Activated CD8-positive, alpha-beta memory T cell treated with anti-CD3 and anti-CD28 coated beads, Interleukin-2, amount 50 U/mL, for 4 hours (primary cell): ENCODE results near the gene XBP1.
"Not testable (repeated sequence)": the region's sequence is repeated elsewhere in the genome, so short reads cannot be mapped to it uniquely, and the experiment has no call there.

Experiments used
- DNase-seq: peaks from one replicate; pipeline ENCODE4 v3.0.0-alpha.2; 2020

Gene XBP1

DNA sequence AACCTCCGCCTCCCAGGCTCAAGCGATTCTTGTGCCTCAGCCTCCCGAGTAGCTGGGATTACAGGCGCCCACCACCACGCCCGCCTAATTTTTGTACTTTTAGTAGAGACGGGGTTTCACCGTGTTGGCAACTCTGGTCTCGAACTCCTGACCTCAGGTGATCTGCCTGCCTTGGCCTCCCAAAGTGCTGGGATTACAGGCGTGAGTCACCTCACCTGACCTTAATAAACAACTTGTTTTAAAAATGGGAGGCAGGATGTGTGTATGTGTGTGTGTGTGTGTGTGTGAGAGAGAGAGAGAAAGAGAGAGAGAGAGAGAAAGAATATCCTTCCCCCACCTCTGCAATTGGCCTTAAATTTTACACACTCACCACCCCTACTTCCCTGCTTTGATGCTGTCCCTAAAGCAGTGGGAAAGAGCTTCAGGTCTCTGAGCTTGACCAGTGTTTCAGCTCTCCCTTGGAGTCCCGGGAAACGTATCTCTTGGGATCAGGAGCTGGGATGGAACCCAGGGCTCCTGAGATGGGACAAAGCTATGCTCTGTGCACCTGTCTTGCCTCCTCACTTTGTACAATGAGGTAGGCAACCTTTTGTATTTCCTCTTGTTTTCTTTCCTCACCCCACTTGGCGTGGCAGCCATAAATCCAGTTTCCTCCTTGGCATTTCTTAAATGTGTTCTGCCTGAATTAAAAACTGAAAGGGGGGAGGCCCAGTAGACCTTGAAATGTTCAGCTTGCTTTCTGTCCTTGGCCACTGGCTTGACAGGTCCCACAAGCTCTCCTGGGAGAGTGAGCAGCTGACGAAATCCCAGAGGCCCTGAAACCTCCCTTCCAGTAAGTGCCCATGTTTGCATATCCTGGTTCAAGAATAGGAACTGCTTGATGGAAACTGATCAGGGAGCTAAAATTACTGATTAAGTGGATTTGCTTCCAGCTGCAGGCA is 17.8 kb upstream of the XBP1 start:
- DNase-seq, result no peak

DNA sequence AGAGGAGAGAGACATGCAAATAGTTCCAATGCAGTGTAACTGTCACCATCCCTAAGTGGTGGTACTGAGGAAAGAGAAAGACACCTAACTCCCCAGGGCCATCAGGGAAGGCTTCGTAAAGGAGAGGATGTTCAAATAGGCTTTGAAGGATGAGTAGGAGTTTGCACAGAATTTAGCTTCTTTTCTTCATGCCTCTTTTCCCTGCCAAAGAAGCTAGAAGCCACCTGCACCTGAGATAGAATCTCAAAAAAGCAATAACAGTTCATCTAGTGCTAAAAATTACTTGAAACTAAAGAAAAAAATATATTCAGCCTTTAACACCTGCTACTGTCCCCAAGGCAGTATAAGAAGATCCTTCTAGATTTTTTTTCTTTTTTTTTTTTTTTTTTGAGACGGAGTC is 16.7 kb upstream of the XBP1 start:
- DNase-seq, result no peak

DNA sequence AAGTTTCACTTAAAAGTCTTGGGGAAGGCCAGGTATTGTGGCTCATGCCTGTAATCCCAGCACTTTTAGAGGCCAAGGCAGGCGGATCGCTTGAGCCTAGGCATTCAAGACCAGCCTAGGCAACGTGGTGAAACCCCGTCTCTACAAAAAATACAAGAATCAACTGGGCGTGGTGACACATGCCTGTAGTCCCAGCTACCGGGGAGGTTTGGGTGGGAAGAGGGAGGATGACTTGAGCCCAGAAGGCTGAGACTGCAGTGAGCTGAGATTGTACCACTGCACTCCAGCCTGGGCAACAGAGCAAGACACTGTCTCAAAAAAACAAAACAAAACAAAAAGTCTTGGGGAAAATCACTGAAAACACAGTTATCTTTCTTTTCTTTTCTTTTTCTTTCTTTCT is 15.4 kb upstream of the XBP1 start:
- DNase-seq, result no peak

DNA sequence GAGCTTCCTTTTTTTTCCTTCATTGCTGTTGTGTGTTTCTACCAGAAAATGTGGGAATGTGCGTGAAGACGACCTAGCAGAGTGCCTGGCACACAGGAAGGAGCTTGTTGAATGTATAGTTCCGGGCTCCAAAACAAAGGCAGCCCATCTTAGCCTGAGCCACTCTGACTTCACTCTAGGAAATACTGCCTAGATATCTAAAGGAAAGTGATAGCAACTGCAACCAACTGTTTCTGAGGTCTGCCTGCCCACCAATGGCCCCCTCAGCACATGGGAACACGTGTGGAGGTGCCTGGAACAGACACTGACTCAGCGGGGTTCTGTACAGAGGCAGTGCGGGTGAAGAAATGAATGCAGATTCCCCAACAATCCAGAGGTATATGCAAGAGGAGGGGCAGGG is 14.7 kb upstream of the XBP1 start:
- no peak for DNase-seq

DNA sequence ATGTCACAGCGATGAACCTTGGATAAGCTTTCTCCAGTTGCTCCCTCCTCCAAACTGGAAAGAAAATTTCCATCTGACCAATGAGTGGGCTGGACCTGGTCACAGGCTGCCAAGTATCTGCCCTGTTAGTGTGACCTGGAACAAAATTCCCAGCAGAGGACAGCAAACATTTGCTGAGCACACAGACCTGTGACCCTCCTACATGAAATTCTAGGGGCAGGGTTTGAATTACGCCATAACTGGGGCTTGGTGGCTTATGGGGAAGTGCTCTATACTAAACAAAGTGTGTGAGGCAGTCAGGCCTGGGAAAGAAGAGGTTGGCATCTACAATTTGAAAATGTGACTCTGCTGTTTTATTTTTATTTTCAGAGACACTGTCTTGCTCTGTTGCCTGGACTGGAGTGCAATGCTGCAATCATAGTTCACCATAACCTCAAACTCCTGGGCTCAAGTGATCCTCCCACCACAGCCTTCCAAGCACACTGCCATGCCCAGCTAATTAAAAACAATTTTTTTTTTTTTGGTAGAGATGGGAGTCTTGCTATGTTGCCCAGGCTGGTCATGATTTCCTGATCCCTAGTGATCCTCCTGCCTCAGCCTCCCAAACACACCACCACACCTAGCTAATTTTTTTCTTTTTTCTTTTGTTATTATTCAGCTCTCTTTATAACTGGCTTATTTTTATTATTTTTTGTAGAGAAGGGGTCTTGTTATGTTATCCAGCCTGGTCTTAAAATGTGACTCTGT is 13.6 kb upstream of the XBP1 start:
- DNase-seq, result no peak

DNA sequence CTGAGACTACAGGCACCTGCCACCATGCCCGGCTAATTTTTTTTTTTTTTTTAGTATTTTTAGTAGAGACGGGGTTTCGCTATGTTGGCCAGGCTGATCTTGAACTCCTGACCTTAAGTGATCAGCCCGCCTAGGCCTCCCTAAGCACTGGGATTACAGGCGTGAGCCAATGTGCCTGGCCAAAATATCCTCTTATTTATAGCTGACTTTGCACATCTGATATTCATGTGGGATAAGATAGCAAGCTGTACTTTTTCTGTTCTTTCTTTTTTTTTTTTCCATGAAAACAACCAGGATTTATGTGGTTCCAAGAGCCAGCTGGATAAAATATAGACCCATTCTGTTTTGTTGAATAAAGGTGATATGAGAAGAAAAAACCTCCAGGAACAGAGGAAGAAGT is 12.1 kb upstream of the XBP1 start:
- DNase-seq, result no peak

DNA sequence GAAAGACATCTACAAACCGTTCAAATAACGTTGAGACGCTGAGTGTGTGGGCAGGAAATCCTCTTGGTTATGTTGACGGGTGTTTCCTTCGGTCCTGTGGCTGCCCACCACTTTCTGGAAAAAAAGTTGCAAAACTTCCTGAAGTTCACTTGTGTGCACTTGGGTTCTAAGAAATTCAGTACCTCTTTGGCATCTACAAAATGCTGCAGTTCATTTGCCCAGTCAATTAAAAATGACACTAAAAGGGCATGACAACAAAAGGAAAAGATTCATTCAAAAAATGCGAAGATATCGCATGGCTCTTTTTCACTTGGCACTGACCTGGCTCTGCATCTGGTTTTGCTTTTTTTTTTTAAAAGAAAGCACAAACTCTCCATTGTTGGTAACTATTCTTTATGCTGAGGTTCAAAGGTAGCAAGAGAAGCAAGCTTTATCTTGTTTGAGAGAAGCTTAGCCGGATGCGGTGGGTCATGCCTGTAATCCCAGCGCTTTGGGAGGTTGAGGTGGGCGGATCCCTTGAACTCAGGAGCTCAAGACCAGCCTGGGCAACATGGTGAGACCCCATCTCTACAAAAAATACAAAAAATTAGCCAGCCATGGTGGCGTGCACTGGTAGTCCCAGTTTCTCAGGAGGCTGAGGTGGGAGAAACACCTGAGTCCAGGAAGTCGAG is 10.6 kb upstream of the XBP1 start:
- no peak for DNase-seq

DNA sequence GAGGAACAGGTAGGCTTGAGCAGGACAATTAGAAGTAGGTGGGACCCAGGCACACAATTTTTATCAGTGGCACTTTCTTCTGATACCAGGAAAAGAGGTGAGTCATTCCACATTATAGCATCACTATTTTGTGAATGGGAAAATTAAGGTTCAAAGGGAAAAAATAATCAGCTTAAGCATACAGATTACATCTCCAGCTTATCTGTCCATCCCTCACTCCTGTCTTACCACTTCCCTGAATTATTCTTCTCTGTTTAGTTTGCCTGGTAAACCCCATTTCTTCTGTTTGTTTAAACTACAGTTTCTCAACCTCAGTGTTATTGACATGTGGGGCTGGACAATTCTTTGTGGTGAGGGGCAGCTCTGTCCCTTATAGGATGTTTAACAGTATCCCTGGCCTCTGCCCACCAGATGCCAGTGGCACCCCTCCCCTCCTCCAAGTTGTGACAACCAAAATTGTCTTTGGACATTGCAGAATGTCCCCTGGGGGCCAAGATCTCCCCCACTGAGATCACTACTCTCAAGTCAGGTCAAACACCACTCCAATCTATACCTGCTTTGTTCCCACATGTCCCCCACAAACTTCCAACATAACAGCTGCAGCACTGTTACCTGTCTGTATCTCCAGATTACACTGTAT is 8.5 kb upstream of the XBP1 start:
- DNase-seq, result no peak

DNA sequence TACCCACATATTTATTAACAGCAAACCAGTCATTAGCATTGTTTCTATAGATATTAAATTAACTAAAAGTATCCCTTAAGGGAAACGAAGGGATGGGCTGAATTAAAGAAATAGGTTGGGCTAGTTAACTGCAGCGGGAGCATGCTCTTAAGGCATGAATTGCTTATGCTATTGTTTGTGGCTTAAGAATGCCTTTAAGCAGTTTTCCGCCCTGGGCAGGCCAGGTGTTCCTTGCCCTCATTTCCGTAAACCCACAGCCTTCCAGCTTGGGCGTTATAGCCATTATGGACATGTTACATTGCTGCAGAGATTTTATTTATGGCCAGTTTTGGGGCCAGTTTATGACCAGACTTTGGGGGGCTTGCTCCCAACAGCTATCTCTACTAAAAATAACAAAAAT is 5.1 kb upstream of the XBP1 start:
- DNase-seq, result not testable (repeated sequence)

DNA sequence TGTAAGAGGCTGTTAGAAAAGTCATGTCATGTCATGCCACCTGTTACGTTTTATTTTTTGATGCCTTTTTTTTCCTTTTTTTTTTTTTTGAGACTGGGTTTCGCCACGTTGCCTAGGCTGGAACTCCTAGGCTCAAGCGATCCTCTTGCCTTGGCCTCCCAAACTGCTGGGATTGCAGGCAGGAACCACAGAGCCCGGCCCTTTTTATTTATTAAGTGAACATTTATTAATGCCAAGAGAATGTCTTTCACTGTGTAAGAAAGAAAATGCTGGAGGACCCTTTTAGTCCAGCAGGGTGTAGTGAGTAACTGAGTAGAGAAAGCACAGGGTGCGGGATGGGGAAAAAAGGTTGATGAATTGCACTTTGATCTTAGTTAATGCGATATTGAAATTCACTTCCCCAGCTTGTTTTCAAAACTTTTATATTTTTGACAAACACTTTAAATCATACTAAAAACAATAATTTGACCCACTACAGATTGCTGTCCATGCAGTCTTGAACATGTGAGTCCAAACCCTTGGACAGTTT is 2.3 kb upstream of the XBP1 start:
- no peak for DNase-seq

DNA sequence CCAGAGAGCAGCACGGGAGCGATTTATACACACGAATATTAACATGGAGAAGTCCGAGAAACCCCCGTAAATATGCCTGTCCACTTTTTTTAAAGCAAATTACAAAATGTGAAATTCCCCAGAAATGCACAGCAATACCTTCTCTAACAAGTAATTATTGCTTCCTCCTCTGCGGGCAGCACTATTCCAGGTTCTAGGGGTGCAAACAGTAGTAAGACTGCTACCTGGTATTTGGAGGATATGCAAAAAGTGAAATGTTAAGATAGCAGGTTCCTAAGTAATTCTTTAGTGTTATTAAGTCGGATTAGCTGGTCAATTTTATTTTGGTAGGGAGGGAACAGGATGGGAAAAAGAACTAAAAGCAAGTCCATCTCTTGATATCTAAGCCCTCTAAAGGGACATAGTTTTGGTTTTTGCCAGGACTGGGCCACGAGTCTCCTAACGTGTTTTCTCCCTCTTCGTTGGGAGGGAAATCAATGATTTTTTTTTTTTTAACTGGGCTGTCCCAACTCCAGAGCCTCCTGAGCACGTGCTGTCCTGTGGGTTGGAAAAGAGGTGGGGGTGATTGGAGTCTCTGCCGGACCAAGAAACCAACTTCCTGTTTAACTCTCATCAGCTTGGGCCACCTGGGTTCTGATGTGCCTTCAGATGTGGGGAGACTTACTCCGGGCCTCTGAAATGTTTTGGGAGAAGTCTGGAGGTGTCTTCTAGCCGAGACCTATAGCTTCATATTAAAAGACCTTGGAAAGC is 1.7 kb upstream of the XBP1 start:
- DNase-seq, result no peak

DNA sequence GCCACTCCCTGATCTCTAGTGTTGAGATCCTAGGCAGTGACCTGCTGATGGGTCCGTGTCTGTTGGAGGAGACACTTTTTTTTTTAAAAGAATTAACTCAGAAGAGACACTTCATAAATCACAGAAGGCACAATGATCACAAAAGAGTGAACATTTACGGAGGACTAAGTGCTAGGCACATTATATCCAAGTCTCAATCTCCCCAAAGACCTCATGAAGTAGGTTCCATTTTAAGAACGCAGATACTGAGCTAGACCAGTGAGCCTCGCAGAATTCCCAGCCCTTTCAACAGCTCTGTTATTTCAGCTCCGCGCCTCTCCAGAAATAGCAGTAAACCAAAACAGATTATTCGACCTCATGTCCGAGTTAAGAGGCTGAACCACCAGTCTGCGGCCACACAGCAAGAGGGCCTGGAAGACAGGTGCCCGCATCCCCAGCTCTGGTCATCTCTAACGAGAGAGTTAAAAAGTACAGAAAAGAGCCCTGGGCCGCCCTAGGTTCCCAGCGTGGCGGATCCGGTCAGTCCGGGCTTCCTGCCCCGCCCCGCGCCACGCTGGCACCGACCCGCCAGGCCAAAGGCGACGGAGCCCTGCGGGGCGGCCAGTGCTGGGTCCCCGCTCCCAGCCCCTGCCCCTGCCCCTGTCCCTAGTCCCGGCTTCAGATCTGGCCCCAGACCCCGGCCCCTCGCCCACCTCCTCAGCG is 612 bp downstream of the XBP1 start:
- no peak for DNase-seq

DNA sequence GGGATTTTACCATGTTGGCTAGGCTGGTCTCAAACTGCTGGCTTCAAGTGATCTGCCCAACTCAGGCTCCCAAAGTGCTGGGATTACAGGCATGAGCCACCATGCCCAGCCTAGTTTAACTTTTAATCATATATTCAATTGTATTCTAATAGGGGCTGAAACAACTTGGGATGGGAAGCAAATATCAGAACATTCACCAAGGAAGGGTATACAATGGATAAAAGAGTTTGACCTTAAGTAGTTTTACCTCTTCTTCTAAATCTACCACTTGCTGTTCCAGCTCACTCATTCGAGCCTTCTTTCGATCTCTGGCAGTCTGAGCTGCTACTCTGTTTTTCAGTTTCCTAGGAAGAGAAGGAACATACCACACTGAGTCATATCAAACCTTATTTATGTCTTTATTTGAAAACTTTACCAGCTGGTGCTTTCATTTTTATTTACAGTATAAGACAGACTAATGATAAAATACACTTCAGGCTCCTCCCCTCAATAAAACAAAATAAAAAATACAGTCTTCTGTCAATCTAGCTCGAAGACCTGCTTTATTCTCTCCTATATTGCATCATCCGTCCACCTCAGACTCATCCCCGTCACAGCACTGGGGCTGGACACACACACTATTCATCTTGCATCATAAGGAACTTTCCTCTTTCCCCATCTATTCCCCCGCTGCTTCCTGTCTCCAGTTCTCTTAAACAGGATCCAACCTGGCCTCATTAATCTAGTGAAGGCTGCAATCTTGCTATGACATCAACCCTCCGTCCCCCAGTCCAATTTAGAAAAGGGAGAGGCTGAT is 1.4 kb downstream of the XBP1 start:
- DNase-seq, result no peak

DNA sequence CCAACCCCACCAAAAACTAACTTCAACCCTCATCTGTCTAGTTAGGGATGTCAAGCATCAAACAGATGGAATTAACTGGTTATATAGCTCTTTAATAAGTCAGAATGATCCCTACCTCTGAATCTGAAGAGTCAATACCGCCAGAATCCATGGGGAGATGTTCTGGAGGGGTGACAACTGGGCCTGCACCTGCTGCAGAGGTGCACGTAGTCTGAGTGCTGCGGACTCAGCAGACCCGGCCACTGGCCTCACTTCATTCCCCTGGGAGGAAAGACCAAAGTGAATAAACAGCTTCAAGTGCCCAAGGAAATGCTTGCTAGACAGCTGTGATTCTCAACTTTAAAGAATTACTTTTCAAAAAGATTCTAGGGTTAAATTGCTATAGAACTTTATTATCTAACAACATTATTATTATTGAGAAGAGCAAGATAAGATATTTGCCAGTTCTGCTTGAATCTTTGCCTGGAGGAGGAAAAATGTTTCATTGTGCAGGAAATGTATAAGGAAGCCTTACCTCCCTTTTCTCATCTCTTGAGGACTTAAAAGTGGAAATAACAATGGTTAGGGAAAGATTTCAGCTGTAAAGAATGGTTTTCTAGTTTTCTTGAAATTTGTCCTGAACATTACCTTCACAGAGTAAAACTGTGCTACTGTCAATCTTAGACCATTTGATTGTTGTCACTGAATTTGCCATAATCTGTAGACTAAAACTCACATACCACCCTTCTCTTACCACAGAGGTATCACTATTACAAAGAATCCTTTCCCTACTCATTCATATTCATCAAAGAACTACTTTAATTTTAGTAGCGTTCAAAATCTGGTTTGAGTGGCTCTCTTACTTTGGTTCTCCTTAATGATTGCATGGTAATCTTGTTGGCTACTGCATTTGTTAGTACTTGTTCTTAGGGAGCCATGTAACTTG is 4.2 kb downstream of the XBP1 start:
- no peak for DNase-seq

DNA sequence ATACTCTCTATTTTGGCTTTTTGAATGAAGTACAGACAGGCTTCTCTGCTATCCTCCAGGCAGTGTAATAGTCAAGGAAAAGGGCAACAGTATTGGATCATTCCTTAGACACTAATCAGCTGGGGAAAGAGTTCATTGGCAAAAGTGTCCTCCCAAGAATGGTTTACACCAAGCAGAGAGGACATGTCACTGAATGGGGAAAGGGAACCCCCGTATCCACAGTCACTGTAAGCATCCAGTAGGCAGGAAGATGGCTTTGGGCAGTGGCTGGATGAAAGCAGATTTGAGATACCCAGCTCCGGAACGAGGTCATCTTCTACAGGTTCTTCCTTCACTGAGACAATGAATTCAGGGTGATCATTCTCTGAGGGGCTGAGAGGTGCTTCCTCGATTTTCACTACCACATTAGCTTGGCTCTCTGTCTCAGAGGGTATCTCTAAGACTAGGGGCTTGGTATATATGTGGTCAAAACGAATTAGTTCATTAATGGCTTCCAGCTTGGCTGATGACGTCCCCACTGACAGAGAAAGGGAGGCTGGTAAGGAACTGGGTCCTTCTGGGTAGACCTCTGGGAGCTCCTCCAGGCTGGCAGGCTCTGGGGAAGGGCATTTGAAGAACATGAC is 5.2 kb downstream of the XBP1 start:
- DNase-seq, result no peak

DNA sequence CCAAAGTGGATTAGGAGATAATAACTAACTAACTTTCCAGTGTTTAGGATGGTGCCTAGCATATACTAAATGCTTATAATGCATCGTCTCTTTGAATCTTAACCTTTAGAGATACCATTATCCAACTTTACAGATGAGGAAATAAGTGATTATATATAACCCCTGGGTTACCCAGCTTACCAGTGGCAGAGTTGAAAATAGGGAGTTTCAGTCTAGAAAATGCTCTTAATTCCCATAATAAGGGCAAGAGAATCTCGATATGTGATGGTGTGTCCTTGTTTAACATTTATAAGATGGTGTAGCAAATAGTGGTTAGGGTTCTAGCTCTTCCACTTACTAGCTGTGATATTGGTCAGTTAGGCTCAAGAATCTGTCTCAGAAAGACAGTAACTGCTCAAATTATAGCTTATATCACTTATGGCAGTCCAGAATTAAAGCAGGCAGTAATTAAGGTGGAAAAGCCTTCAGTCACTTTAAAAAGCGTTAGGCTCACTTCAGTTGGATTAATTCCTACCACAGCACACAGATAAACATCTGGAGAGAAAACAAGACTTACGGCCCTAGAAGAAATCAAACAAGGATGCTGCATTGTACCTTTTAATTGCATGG is 6.3 kb downstream of the XBP1 start:
- DNase-seq, result no peak

DNA sequence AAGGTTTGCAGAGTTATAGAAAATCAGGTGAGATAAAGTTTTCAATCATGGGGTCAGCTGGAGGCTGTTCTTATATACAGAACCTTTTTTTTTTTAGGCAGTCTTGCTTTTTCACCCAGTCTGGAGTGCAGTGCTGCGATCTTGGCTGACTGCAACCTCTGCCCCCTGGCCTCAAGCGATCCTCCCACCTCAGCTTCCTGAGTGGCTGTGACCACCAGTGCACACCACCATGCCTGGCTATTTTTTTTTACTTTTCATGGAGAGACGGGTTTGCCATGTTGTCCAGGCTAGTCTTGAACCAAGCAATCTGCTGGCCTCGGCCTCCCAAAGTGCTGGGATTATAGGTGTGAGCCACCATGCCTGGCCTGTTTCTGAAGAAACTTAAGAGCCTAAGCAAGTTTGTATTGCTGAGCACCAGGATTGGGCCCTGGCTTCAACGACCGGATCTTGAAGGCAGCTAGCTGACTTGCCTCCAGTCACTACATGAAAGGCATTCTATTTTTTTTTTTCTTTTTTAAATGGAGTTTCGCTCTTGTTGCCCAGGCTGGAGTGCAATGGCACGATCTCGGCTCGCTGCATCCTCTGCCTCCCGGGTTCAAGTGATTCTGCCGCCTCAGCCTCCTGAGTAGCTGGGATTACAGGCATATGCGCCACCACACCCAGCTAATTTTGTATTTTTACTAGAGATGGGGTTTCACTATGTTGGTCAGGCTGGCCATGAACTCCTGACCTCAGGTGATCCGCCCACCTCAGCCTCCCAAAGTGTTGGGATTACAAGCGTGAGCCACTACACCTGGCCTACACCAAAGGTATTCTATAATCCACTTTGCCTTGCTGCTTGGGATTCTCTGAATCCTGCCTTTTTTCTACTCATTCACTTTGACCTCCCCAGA is 7.6 kb downstream of the XBP1 start:
- no peak for DNase-seq
